Measurements from ENCODE around the gene PATZ1. TPM values are rescaled to one million over a fixed set of nuclear protein-coding genes. Genes with fewer than 3 reads are reported as not detected.

Gene PATZ1
- total and polyA plus RNA-seq, 9 of the 15 experiments (the other 6 are each of a cell fraction or from before 2014, with no cell fraction given): 0.63 to 7.8 (median 4.2) TPM

DNA sequence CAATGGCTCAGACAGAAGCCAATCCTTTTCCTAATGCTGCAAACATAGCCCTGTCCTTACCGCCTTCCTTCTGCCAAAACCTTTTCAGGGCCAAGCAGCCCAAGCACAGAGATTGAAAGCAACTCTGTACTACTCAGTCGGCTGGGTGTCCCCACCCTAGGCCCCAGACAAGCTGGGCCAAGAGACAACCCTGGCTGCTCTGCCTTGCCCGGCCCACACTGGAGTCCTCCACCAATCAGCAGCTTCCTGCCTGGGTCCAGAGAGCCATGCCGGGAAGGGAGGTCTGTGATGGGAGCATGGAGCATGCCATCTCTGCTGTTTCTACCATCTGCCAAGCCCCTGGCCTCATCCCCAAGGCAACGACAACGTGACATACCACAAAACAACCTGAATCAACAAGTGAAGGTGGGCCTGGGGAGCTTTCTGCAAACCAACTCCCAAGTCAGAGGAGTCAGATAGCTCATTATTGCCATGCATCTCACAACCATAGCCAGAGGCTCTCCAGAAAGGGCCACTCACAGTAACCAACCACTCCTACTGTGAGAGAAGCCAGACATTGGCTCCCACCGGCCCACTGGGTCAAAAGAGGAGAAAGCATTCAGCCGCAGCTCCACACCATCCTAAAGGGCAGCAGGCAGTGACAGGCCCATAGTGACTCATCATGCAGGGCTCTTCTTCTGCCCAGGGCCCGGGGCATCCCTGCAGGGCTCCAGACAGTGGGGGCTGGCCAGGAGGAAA is 18.2 kb downstream of the PATZ1 start:
- DNase-seq (ENCODE audit: extremely low read depth in 1 of 4, low spot score in 3 of 4) (no peak), FAIRE-seq (no peak), ATAC-seq (no peak)
- no peaks in the 10 kb centered on the region for H3K27me3 ChIP-seq (ENCODE audit: control insufficient read depth in 2 of 2, insufficient read depth in 2 of 2, low read length in 2 of 2)
- H3K9me3 ChIP-seq (replicated peaks; ENCODE audit: control insufficient read depth, insufficient read depth, low read depth, low read length): no peaks in the 10 kb centered on the region
- CTCF ChIA-PET (ENCODE audit: low intra/inter-chr PET ratio): no interaction called here
- no peak overlapping the region for H3K4me3 ChIP-seq
- no TSS peak for BruUV-seq (replicated peaks)
- H3K9ac ChIP-seq (ENCODE audit: insufficient read depth in 1 of 2, low read depth in 2 of 2, low read length in 2 of 2): no peak overlapping the region
- in situ Hi-C loops (cut with MboI) (no loop called here), intact Hi-C loops (cut with micrococcal nuclease) (no loop called here)
- H3K4me1 ChIP-seq (replicated peaks in 1 of 2; ENCODE audit: control insufficient read depth in 2 of 2, insufficient read depth in 2 of 2, low read length in 2 of 2): no peaks in the 10 kb centered on the region; a peak in 1 of 5 replicates
- H3K27ac ChIP-seq (ENCODE audit: extremely low read depth, low read depth, low read length): no peak overlapping the region
- H4K20me1 ChIP-seq (replicated peaks; ENCODE audit: control insufficient read depth, insufficient read depth, low read length): no peaks in the 10 kb centered on the region
- TF ChIP-seq, protein P1, sequence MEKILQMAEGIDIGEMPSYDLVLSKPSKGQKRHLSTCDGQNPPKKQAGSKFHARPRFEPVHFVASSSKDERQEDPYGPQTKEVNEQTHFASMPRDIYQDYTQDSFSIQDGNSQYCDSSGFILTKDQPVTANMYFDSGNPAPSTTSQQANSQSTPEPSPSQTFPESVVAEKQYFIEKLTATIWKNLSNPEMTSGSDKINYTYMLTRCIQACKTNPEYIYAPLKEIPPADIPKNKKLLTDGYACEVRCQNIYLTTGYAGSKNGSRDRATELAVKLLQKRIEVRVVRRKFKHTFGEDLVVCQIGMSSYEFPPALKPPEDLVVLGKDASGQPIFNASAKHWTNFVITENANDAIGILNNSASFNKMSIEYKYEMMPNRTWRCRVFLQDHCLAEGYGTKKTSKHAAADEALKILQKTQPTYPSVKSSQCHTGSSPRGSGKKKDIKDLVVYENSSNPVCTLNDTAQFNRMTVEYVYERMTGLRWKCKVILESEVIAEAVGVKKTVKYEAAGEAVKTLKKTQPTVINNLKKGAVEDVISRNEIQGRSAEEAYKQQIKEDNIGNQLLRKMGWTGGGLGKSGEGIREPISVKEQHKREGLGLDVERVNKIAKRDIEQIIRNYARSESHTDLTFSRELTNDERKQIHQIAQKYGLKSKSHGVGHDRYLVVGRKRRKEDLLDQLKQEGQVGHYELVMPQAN (IDR thresholded peaks at IDR 0.05; ENCODE audit: borderline replicate concordance): no peak
- TF ChIP-seq PPARD (CRISPR knock-in tag; IDR thresholded peaks at IDR 0.05): no peak
- no peak for TF ChIP-seq MTA1 (IDR thresholded peaks at IDR 0.05; ENCODE audit: borderline replicate concordance)
- WGBS (ENCODE audit: insufficient coverage, low coverage, missing lambda C conversion rate): 59% methylated on average over 5 of the region's 9 CpGs
- no peaks in the 10 kb centered on the region for H3K9me1 ChIP-seq (ENCODE audit: control insufficient read depth, insufficient read depth, low read length)
- peaks cover 14% of the 10 kb centered on the region; the same call in 2 of the 3 replicates for H3K36me3 ChIP-seq (ENCODE audit: control insufficient read depth, insufficient read depth, low read length)
- H3K79me2 ChIP-seq (ENCODE audit: control insufficient read depth, insufficient read depth, low read length): no peaks in the 10 kb centered on the region
- POLR2A ChIA-PET: no interaction called here
- H2AFZ ChIP-seq (ENCODE audit: low read depth, low read length): no peak overlapping the region
- no peak overlapping the region for H3K4me2 ChIP-seq (ENCODE audit: insufficient read depth, low read length)

Data from K562 (cell line).